HCT116 (cell line): ENCODE measurements around the gene FGD3. TPM values are rescaled to one million over a fixed set of nuclear protein-coding genes. Genes with fewer than 3 reads are reported as not detected.

Experiments
- ATAC-seq: fragments of 200-7000 bp; cut with Tn5 transposase; 2 replicates; pipeline ENCODE4 v1.9.1; 2020; ENCODE audit warnings: mild to moderate bottlenecking, moderate library complexity
- BruUV-seq: library from RNA; stranded (reverse); fragments of 400-500 nt; replicated peaks from 2 replicates; lab custom pipeline; 2021; lab: Mats Ljungman, UMichigan
- CTCF ChIA-PET: fragments of 300-600 bp; sonication (Branson Sonifier 250); formaldehyde crosslinking; loops from one replicate; lab custom pipeline; 2021; ENCODE audit warnings: antibody characterized with exemption; lab: Charles Lee
- POLR2A ChIA-PET: fragments of 300-600, 350-600 bp; sonication (Branson Sonifier 250); formaldehyde crosslinking; loops from one replicate; lab custom pipeline; 2021; ENCODE audit warnings: antibody characterized with exemption; lab: Charles Lee
- RAD21 ChIA-PET, 2 experiments: fragments of 300-600 bp; sonication (Branson Sonifier 250); formaldehyde crosslinking; loops; one replicate each; lab custom pipeline; 2023; ENCODE audit warnings: low total read pairs in 2 of 2; ENCODE audit not compliant: uncharacterized antibody in 2 of 2, unreplicated experiment in 2 of 2, low non-redundant PET in 1 of 2; lab: Charles Lee
- DNase-seq: peaks from one replicate; pipeline ENCODE4 v3.0.0-alpha.2; 2010; ENCODE audit warnings: low read depth, low spot score
- H2AFZ ChIP-seq: fragments of 200-600 bp; shearing (Covaris generic), sonication (generic); 2 replicates; pipeline ENCODE4 v1.6.1; 2017; ENCODE audit warnings: low read depth, mixed run types, mixed read lengths, antibody characterized with exemption, low read length; ENCODE audit not compliant: poor library complexity, severe bottlenecking
- H3K27ac ChIP-seq: 2 replicates; pipeline ENCODE4 v1.5.1; 2012; ENCODE audit warnings: low read depth, low read length
- H3K27me3 ChIP-seq: fragments of 200-600 bp; sonication (generic); 2 replicates; pipeline ENCODE4 v1.6.1; 2016; ENCODE audit warnings: mixed run types, low read length, mixed read lengths; ENCODE audit not compliant: insufficient read depth
- H3K36me3 ChIP-seq, 2 experiments: fragments of 200-500 bp in 1 of 2; fragments of 200-600 bp in 1 of 2; sonication (Bioruptor generic) in 1 of 2; sonication (generic) in 1 of 2; 2 replicates each; pipeline versions ENCODE4 v1.5.1 to v1.6.1; 2014 to 2016; ENCODE audit warnings: low read length in 2 of 2, inconsistent platforms in 1 of 2, mixed read lengths in 1 of 2, mixed run types in 1 of 2; ENCODE audit not compliant: insufficient read depth in 2 of 2, control insufficient read depth in 1 of 2
- H3K4me1 ChIP-seq, 2 experiments: fragments of 200-600 bp in 1 of 2; sonication (generic) in 1 of 2; 2 replicates each; pipeline versions ENCODE4 v1.5.1 to v1.6.1; 2012 to 2017; ENCODE audit warnings: low read length in 2 of 2, inconsistent platforms in 1 of 2, mild to moderate bottlenecking in 1 of 2, mixed read lengths in 1 of 2, mixed run types in 1 of 2, moderate library complexity in 1 of 2; ENCODE audit not compliant: insufficient read depth in 2 of 2, control insufficient read depth in 1 of 2
- H3K4me2 ChIP-seq: fragments of 200-600 bp; sonication (generic); 2 replicates; pipeline ENCODE4 v1.6.1; 2017; ENCODE audit warnings: mixed run types, low read length, mixed read lengths
- H3K4me3 ChIP-seq, 2 experiments: fragments of 200-600 bp in 1 of 2; sonication (generic) in 1 of 2; replicated peaks in 1 of 2; 2 replicates each; pipeline ENCODE4 v1.5.1; 2011 to 2016; ENCODE audit warnings: low read length in 2 of 2, control low read depth in 1 of 2, low read depth in 1 of 2, mild to moderate bottlenecking in 1 of 2, mixed read lengths in 1 of 2, mixed run types in 1 of 2
- H3K79me2 ChIP-seq: fragments of 200-600 bp; sonication (generic); 2 replicates; pipeline ENCODE4 v1.6.1; 2017; ENCODE audit warnings: mild to moderate bottlenecking, mixed run types, low read length, moderate library complexity, mixed read lengths; ENCODE audit not compliant: insufficient read depth
- H3K9ac ChIP-seq: fragments of 200-600 bp; sonication (generic); 2 replicates; pipeline ENCODE4 v1.6.1; 2016; ENCODE audit warnings: low read length, mixed read lengths
- H3K9me2 ChIP-seq: fragments of 200-600 bp; sonication (generic), shearing (Covaris generic); 2 replicates; pipeline ENCODE4 v1.6.1; 2017; ENCODE audit warnings: mixed run types, mild to moderate bottlenecking, moderate library complexity; ENCODE audit not compliant: insufficient read depth
- H3K9me3 ChIP-seq, 2 experiments: fragments of 200-500 bp in 1 of 2; fragments of 200-600 bp in 1 of 2; sonication (Bioruptor generic) in 1 of 2; sonication (generic) in 1 of 2; 2 replicates each; pipeline ENCODE4 v1.6.1; 2014 to 2017; ENCODE audit warnings: low read length in 2 of 2, mixed read lengths in 2 of 2, inconsistent platforms in 1 of 2, low read depth in 1 of 2, mild to moderate bottlenecking in 1 of 2, mixed run types in 1 of 2, moderate library complexity in 1 of 2; ENCODE audit not compliant: control insufficient read depth in 1 of 2, insufficient read depth in 1 of 2
- H4K20me1 ChIP-seq: fragments of 200-600 bp; sonication (generic), shearing (Covaris generic); 2 replicates; pipeline ENCODE4 v1.6.1; 2017; ENCODE audit warnings: mixed run types, mild to moderate bottlenecking, moderate library complexity; ENCODE audit not compliant: insufficient read depth
- ATF3 ChIP-seq: IDR thresholded peaks from 2 replicates; pipeline ENCODE4 v1.6.1; 2012
- CBX3 ChIP-seq: IDR thresholded peaks from 2 replicates; pipeline ENCODE4 v1.6.1; 2012; ENCODE audit warnings: low read depth
- CEBPB ChIP-seq: IDR thresholded peaks from 2 replicates; pipeline ENCODE4 v1.6.1; 2012; ENCODE audit warnings: low read depth
- CTCF ChIP-seq, 3 experiments: fragments of 200-600 bp in 1 of 3; sonication (generic) in 1 of 3; IDR thresholded peaks in 2 of 3; conservative IDR thresholded peaks in 1 of 3; 2 replicates each; pipeline ENCODE4 v1.5.1; 2012 to 2017; ENCODE audit warnings: low read depth in 2 of 3, low read length in 2 of 3, antibody characterized with exemption in 1 of 3, borderline replicate concordance in 1 of 3, control low read depth in 1 of 3, mild to moderate bottlenecking in 1 of 3, mixed read lengths in 1 of 3, mixed run types in 1 of 3, moderate library complexity in 1 of 3; ENCODE audit not compliant: insufficient read depth in 1 of 3
- FOSL1 ChIP-seq: IDR thresholded peaks from 2 replicates; pipeline ENCODE4 v1.6.1; 2012; ENCODE audit warnings: low read depth
- JUND ChIP-seq: IDR thresholded peaks from 2 replicates; pipeline ENCODE4 v1.6.1; 2012
- SP1 ChIP-seq: IDR thresholded peaks from 2 replicates; pipeline ENCODE4 v1.6.1; 2012; ENCODE audit warnings: low read depth
- SRF ChIP-seq: IDR thresholded peaks from 2 replicates; pipeline ENCODE4 v1.6.1; 2012; ENCODE audit warnings: low read depth
- YY1 ChIP-seq: IDR thresholded peaks from 2 replicates; pipeline ENCODE4 v1.6.1; 2011; ENCODE audit warnings: low read length, low read depth, moderate library complexity, mild to moderate bottlenecking; ENCODE audit not compliant: insufficient replicate concordance; ENCODE audit errors: extremely low read depth
- ZFX ChIP-seq: fragments of 450-650 bp; IDR thresholded peaks from 2 replicates; pipeline ENCODE4 v1.6.1; 2017
- ZNF274 ChIP-seq: fragments of 200-500 bp; sonication (Bioruptor generic); IDR thresholded peaks from 2 replicates; pipeline ENCODE4 v1.6.1; 2014; ENCODE audit warnings: mild to moderate bottlenecking, low read depth, low read length, inconsistent platforms
- intact Hi-C: fragments of 100-400 bp; cut with micrococcal nuclease; formaldehyde crosslinking; loops from 2 replicates; pipeline ENCODE4 v1.10.0; 2022
- total RNA-seq: library from RNA; stranded (reverse); gene quantifications from one replicate; pipeline ENCODE4 v1.2.1, GENCODE V29; 2021; ENCODE audit not compliant: unreplicated experiment

Gene FGD3
- total RNA-seq, 1 experiment from 2014 or later: 3.3 TPM

- RAD21 ChIA-PET: no interaction called here
- Histone ChIP-seq H3K36me3 (no peaks in the 10 kb centered on the region), H3K27me3 (no peaks in the 10 kb centered on the region), H3K79me2 (no peaks in the 10 kb centered on the region), H4K20me1 (no peaks in the 10 kb centered on the region)
- intact Hi-C loops: no loop called here
- CTCF ChIA-PET: no interaction called here
- TF ChIP-seq SRF (no peak), SP1 (no peak), CEBPB (no peak), JUND (no peak), ZFX (no peak), FOSL1 (no peak), ZNF274 (no peak), ATF3 (no peak), CBX3 (no peak)
- TF ChIP-seq, all 23 proteins: peak for 0
- H2AFZ ChIP-seq: no peak overlapping the region
- H3K9ac ChIP-seq: no peak overlapping the region
- no peak overlapping the region for H3K27ac ChIP-seq
- H3K4me2 ChIP-seq: no peak overlapping the region
- H3K4me1 ChIP-seq: peaks cover 0 to 1% of the 10 kb centered on the region in 2 experiments; a peak in 1 of 4 replicates
- H3K9me3 ChIP-seq: no peaks in the 10 kb centered on the region
- POLR2A ChIA-PET: no interaction called here
- no peak overlapping the region for H3K4me3 ChIP-seq
- no TSS peak for BruUV-seq
- no peak for ATAC-seq
- DNase-seq: no peak
- H3K9me2 ChIP-seq: no peaks in the 10 kb centered on the region
Measured at GRCh38 chr9:93076792-93077128, 129.4 kb downstream of the FGD3 start.

- ChIA-PET RAD21 (no interaction called here), CTCF (no interaction called here), POLR2A (no interaction called here)
- DNase-seq (no peak), ATAC-seq (no peak)
- Histone ChIP-seq H3K27ac (no peak overlapping the region), H3K36me3 (no peaks in the 10 kb centered on the region), H3K9me3 (no peaks in the 10 kb centered on the region), H3K9ac (no peak overlapping the region), H3K4me2 (no peak overlapping the region), H3K4me3 (no peak overlapping the region), H3K79me2 (no peaks in the 10 kb centered on the region), H3K4me1 (no peaks in the 10 kb centered on the region), H3K27me3 (no peaks in the 10 kb centered on the region), H4K20me1 (no peaks in the 10 kb centered on the region), H3K9me2 (no peaks in the 10 kb centered on the region), H2AFZ (no peak overlapping the region)
- BruUV-seq: no TSS peak
- intact Hi-C loops: no loop called here
- TF ChIP-seq YY1: no peak
- no peak for TF ChIP-seq CTCF (IDR thresholded peaks at IDR 0.05 in 2 of 3, conservative IDR thresholded peaks at IDR 0.05 in 1 of 3; ENCODE audit: borderline replicate concordance in 1 of 3, insufficient read depth in 1 of 3, low read depth in 2 of 3, low read length in 2 of 3)
- no peak for TF ChIP-seq ZNF274
Measured at GRCh38 chr9:93077367-93077766, 130.0 kb downstream of the FGD3 start.
